NCI-H345 treated with DMSO at 0.1 percent for 48 hours (cell line): ENCODE data around the gene ATP5ME.

Experiments used
- DNase-seq: peaks from one replicate; lab custom pipeline; 2025; ENCODE audit not compliant: unreplicated experiment; lab: John Stamatoyannopoulos, UW

Gene ATP5ME

DNA sequence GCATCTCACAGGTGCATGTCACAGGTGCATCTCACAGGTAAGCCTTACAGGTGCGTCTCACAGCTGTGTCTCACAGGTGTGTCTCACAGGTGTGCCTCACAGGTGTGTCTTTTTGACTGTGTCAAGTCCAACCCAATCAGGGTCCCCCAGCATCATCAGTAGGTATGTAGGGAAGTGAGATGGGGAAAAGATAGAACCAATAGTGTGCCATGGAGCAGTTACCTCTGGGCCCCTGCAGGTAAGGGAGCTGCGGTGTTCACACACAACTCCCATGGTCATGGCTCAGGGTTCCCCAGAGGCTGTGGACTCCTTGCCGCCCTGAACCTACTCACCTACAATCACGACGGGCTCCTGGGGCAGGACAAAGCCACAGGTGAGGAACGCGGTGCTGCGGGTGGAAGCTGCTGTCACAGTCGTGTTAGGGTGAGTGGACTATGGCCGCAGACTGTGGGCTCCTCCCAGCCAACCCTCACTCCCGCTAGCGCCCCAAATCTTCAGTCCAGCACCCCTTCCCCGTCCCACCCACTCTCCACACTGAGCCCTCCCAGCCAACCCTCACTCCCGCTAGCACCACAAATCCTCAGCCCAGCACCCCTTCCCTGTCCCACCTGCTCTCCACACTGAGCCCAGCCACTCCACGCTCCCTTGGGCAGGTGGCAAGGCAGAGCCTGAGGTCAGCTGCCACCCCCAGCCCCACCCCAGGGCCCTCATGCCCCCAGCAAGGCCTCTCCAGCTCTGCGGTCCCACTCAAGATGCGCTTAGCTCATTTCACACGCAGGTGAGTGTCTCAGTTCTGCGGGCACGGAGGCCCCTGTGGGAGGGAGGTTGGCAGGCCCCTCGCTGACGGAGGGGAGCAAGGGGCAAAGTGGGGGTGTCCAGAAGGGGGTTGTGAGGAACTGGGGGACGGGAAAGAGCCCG is 50.8 kb downstream of the ATP5ME start:
- DNase-seq: no peak
